GM21381 (cell line): ENCODE data around the gene SNRPF.

Experiments
- ATAC-seq: cut with Tn5 transposase; IDR thresholded peaks from one replicate; pipeline ENCODE4 v1.9.1; 2021; ENCODE audit warnings: mild to moderate bottlenecking, moderate library complexity; ENCODE audit not compliant: unreplicated experiment

SNRPF gene

DNA sequence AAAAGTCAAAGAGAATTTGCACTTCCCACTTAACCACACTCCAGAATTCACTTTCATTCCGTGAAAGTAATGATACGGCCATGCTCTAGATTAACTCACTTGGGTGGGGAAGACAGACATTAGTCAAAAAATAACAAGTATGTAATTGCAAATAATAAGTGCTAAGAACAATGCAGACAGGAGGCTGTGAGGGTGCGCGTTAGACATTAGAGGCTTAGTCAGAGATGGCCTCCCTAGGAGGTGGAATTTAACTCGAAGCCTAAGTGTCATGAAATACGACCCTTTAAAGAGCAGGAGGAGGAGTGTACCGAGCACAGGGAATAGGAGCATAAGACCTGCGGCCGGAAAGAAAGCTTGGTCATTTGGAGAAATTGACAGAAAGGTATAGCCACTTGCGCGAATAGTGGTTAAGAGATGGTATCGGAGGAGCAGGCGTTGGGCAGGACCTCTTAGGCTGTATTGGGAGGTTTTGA is 628 bp downstream of the SNRPF start:
- ATAC-seq, result no peak

GRCh38 chr12:95859947-95860850 is 1.4 kb downstream of the SNRPF start:
- no peak for ATAC-seq

DNA sequence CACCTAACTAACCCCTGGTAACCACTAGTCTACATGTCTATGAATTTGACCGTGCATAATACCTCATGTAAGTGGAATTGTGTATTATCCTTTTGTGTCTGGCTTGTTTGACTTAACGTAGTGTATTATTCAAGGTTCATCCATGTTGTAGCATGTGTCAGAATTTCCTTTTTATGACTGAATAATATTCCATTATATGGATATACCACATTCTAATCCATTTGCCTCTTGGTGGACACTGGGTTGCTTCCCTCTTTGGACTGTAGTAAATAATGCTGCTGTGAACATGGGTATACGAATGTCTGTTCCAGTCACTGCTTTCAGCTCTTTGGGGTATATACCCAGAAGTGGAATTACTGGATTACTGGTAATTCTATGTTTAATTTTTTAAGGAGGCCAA is 3.3 kb downstream of the SNRPF start:
- ATAC-seq, result no peak

DNA sequence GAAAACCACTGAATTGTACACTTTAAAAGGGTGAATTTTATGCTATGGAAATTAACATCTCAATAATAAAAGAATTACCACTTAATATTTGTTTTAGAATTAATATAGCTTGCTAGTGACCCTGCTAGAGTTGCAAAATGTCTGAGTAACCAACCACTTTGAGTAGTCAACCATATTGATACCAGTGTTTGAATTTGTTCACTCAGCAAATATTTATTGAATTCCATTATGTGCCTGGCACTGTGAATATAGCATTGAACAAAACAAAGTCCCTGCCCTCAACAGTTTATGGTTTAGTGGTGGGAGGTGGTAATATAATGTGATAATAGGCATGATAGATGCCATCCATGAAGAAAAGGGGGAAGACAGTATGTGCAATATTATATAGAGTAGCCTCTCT is 4.6 kb downstream of the SNRPF start:
- no peak for ATAC-seq

GRCh38 chr12:95870897-95871296 is 12.1 kb downstream of the SNRPF start:
- ATAC-seq, result no peak

DNA sequence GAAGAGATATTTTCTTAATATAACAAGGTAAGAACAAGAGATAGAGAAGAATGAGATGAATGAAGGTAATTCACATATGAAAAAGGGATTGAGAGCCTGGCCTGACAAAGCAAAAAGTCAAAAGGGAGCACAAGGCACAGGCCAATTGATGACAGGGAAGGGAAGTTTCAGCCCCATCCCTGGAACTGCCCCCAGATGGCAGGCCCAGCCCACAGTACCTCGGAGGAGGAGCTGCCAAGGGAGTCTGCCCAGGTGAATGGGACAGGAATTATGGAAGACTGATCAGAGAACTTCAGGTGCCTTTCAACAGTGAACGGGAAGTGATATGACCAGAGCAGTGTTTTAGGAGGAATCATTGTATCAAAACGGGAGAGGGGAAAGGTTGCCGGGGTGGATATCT is 15.7 kb downstream of the SNRPF start:
- no peak for ATAC-seq

- no peak for ATAC-seq
Observed at GRCh38 chr12:95877622-95878021, 18.9 kb downstream of the SNRPF start.

DNA sequence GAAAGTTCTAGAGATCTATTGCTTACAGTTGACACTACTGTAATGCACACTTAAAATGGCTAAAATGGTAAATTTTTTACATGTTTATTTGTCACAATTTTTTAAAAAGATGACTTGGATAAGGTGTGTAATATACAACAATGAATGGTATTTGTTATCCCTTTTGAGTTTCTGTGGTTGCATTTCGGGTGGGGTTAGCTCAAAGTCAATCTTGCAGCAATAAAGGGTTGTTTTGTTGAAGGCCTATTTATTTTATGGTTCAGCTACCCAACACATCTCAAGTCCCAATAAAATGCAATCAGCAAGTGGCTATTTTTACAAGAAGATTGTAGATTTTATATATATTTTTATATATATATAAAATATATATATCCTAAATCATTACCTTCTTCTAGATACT is 22.1 kb downstream of the SNRPF start:
- ATAC-seq, result no peak

DNA sequence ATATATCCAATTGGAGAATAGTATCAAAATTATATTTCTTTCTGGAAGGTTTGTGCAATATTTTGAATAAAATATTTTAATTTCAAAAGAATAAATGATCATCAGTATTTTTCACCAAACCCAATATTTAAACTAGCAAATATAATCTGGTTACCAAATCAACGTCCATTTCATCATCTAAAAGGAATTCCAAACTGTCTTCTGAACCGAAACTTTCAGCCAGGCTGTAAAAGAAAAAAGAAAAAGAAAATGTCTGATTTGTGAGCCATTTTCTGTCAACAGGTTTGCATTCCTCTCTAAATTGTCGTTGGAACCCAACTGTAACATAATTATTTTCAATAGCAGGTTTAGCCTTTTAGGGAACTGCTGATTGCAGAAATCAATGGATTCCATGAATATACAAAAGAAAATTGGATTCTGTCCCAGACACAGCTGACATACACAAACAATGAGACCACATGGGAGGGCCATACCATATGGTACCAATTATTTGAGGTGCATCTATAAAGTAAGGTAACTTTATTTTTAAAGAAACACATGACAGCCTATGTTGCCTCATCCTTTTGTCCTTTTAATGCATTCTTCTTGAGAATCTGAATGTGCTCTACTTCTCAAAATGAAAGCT is 22.7 kb downstream of the SNRPF start:
- ATAC-seq, result no peak

DNA sequence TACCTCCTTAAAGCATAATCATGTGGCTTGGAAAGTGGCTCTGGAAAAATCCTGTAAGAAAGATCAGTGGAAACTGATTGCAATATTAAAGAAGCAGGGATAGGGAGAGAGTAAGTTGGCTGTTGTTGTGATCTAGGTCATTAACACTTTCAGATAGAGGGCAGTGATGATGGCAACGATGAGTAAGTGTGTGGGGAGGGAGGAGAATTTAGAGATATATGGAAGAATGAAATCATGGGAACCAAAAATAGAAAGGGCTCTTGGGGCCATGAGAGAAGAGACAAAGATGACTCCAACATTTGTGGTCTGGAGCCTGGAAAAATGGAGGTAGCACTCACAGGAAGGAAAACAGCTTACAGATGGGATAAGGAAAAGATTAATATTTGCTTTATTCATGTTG is 23.3 kb downstream of the SNRPF start:
- ATAC-seq, result no peak

DNA sequence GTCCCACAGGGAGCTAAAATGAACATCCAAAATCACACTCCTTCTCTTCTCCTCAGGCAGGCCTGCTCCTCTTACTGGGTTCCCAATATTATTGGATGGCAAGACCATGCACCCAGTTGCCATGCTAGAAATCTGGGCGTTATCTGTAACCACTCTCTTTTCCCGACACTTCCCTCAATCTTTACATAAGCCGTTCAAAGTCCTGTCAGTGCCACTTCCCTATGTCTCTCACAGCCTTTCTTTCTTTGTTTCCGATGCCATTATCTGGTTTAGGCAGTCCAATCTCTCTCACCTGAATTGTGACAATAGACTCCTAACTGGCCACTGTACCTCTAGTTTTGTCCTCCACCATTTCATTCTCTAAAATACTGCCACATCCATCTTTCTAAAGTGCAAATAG is 24.1 kb downstream of the SNRPF start:
- ATAC-seq, result no peak

GRCh38 chr12:95884998-95885397 is 26.2 kb downstream of the SNRPF start:
- no peak for ATAC-seq

GRCh38 chr12:95887311-95887710 is 28.6 kb downstream of the SNRPF start:
- ATAC-seq, result no peak

DNA sequence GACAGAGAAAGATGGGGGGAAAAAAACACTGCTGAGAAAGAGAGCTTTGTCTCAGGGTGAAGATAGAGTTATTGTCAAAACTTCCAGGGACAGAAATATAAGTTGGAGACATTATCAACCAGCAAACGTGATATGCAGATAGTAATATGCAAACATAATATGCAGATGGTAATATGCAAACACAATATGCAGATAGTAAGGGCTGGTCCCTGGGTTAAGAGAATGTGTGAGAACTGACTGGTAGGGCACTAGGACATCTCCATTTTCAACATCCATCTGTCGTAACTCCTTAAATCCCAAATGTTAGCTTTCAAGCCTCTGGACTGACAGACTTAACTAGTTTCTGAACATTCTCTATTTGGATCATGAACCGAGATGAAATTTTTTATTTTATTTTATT is 32.2 kb downstream of the SNRPF start:
- no peak for ATAC-seq

DNA sequence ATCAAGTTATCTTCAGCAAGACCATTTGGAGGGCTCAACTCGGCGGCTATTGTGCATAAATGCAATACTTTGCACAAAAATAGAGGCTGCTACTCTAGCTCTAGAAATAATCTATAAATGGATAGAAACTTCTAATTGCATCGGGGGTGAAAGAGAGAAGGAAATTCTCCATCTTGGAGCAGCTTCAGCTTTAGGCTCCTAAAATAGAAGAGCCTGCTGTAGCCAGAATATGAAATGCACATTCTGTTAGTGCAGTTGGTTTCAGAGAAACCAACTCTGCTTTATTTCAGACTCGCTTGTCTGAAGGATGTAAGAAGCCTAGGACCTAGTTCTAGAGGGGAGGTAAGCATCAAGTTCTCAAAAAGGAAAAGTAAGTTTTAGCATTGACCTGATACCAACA is 38.1 kb downstream of the SNRPF start:
- ATAC-seq, result no peak

GRCh38 chr12:95898081-95898480 is 39.3 kb downstream of the SNRPF start:
- ATAC-seq, result no peak

DNA sequence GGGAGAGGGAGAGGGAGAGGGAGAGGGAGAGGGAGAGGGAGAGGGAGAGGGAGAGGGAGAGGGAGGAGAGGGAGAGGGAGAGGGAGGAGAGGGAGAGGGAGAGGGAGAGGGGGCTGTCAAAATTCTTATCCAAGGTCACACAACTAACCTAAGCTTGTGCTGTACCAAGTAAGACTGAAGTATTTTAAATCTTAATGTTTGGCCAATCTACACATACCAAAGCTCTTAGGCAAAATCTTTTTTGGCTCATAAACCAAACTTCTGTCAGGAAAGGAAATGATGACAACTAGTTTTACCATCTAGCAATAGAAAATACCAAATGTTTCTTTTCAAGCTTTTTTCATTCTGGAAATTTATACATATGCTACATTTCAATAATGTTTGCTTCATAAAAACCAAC is 49.8 kb downstream of the SNRPF start:
- no peak for ATAC-seq

DNA sequence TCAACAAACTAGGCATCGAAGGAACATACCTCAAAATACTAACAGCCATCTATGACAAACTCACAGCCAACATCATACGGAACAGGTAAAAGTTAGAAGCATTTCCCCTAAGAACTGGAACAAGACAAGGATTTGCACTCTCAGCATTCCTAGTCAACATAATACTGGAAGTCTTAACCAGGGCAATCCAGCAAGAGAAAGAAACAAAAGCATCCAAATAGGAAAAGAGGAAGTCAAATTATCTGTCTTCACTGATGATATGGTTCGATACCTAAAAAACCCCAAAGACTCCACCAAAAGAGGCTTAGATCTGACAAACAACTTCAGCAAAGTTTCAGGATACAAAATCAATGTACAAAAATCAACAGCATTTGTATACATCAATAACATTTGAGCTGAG is 51.1 kb downstream of the SNRPF start:
- no peak for ATAC-seq
